Dedifferentiated amniotic fluid mesenchymal stem cell (primary cell): ENCODE results near the gene KIF15.

Experiments
- DNase-seq: peaks from one replicate; pipeline ENCODE4 v3.0.0-alpha.2; 2016; ENCODE audit errors: extremely low spot score

Gene KIF15

DNA sequence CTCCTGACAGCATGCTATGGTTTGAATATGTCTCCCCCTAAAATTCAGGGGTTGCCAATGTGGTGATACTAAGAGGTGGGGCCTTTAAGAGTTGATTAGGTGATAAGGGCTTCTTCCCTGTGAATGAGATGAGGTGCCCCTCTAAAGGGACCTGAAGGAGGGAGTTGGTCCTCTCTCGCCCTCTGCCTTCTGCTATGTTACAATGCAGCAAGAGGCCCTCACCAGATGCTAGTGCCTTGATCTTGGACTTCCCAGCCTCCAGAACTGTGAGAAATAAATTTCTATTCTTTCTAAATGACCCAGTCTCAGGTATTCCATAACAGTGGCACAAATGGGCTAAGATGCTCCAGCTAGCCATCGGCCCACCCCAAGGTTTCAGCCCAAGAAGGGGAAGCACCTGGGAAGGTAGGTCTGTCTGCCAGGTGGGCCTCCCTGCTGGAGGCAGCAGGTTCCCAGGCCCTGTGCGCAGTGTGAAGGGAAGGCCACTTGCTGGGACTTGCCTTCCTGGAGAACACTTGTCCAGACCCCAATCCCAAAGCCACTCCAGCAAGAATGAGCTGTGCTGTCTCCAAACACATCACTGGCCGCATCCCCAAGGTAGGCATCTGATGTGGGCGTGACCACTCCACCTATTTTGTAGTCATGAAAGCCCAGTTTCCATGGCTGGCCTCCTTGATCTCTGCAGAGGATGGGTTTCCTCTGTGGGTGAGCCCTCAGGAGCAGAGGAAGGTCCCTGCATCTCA, 121.8 kb downstream of the KIF15 start:
- DNase-seq: no peak

- peak; percentile 64 for DNase-seq
Observed at GRCh38 chr3:44883999-44884431, 122.4 kb downstream of the KIF15 start.

DNA sequence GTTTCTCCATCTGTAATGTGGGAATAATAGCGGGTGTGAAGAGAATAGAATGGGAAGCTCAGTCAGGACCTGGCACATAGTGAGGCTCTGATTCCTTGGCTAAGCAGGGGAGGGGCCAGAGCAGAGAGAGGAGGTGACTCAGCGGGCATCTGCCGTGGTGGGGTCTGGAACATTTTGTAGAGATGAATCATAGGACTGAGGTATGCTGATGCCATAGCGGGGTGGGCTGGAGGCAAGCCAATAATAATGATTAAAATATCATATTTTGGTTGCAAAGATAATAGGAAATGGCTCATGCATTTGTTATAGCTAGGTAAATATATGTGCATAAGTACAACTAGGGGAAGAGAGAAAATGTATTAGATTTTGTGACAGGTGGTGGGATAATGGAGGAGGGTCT, 124.0 kb downstream of the KIF15 start:
- DNase-seq: peak; percentile 83

DNA sequence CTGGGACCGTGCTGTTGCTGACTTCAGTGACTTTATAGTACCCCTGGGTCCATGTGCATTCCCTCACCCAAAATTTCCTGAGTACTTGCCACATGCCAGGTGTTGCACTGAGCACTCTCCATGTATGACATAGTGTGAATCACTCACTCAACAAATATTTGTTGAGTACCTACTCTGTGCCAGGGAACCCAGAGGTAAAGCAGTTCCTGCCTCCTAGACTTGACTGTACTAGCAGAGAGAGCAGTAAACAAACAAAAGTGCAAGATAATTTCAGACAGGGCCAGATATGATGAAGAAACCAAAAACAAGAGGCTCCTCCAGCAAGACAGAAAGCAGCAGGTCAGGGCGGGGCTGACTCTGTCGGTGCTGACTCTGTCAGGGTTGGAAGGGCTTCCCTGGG, 125.0 kb downstream of the KIF15 start:
- DNase-seq: no peak

GRCh38 chr3:44887101-44887500, 125.5 kb downstream of the KIF15 start:
- no peak for DNase-seq

- no peak for DNase-seq
Observed at GRCh38 chr3:44890258-44890657, 128.7 kb downstream of the KIF15 start.

- no peak for DNase-seq
Observed at GRCh38 chr3:44890852-44891251, 129.3 kb downstream of the KIF15 start.

DNA sequence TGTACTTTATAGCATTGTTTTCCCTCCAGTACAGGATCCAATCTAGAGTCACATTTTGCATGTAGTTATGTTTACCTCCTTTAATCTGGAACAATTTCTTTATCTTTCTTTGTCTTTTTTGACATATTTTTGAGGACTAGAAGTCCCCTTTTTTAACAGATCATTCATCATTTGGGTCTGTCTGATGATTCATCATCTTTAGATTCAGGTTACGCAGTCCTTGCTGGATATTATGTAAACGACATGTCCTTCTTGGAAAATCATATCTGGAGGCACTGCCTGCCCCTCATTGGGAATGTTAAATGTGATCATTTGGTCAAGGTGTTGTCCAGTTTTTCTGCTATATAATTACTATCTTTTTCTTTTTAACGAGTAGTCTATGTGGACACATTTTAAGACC, 131.1 kb downstream of the KIF15 start:
- no peak for DNase-seq

- DNase-seq: no peak
Observed at GRCh38 chr3:44893097-44893496, 131.5 kb downstream of the KIF15 start.

GRCh38 chr3:44894485-44894884, 132.9 kb downstream of the KIF15 start:
- no peak for DNase-seq

DNA sequence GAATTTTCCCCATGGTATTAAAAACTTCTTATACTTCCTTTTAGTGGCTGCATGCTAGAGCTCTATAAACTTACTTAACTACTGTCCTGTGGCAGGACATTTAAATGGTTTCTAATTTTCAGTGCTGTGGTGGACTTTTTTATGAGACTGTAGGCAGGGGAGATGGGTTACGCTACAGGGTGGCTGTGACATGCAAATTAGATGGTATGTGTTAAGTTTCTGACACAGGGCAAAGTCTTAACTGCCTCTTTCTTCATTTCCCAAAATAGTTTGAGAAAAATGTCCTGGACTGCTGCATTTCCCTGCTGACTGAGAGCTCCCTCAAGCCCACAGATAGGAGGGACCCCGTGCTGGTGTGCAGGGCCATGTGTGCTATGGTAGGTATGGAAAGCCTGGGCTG, 134.8 kb downstream of the KIF15 start:
- DNase-seq: no peak

DNA sequence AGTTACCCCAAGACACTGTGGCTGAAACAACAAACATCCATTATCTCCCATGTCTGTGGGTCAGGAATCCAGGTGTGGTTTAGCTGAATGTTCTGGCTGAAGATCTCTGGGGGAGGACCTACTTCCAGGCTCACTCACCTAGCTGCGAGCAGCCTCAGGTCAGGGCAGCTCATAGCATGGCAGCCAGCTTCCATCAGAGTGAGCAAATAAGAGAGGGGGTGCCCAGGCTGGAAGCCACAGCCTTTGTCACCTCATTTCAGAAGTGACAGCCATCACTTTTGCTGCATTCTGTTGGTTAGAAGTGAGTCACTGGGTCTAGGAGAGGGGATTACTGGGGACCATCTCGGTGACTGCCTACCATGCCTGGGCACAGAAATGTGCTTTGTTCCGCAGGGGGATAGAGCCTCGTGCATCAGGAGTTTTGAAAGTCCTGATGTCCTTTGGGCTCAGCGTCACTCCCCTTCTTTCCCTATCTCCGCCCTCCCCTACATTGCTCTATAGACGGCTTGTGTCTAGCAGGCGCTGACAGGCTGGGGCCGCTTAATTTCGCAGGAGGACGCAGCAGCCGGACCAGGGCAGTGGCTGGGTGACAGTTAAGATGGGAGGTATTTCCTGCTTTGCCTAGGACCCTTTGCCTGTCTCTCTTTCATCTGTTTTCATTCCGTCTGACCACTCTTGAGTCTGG, 138.2 kb downstream of the KIF15 start:
- no peak for DNase-seq

GRCh38 chr3:44902628-44903027, 141.0 kb downstream of the KIF15 start:
- no peak for DNase-seq
